Activated B cell treated with CpG ODN at 0.5 μM for 24 hours (primary cell): ENCODE data around the gene PLCH2. TPM values are rescaled to one million over a fixed set of nuclear protein-coding genes. Genes with fewer than 3 reads are reported as not detected.

ENCODE experiments used
- ATAC-seq: fragments of 200-7000 bp; cut with Tn5 transposase; one replicate; pipeline ENCODE4 v1.10.0; 2021; ENCODE audit warnings: low read depth, mild to moderate bottlenecking, moderate library complexity
- CTCF ChIA-PET: fragments of 350-600 bp; sonication (Branson Sonifier 250); formaldehyde crosslinking; loops from one replicate; lab custom pipeline; 2021; ENCODE audit warnings: antibody characterized with exemption; lab: Charles Lee
- POLR2A ChIA-PET: fragments of 350-600 bp; sonication (Branson Sonifier 250); formaldehyde crosslinking; loops from one replicate; lab custom pipeline; 2021; ENCODE audit warnings: antibody characterized with exemption; lab: Charles Lee
- DNase-seq: peaks from one replicate; pipeline ENCODE4 v3.0.0; 2022
- H3K27ac Mint-ChIP-seq: one replicate; pipeline ENCODE4 v1.8.0; 2020; ENCODE audit warnings: mixed read lengths
- H3K27me3 Mint-ChIP-seq: one replicate; pipeline ENCODE4 v1.8.0; 2021; ENCODE audit warnings: mixed read lengths
- H3K36me3 Mint-ChIP-seq: one replicate; pipeline ENCODE4 v1.8.0; 2021; ENCODE audit warnings: low read depth, mixed read lengths
- H3K4me1 Mint-ChIP-seq: one replicate; pipeline ENCODE4 v1.8.0; 2021; ENCODE audit warnings: mixed read lengths
- H3K4me3 Mint-ChIP-seq: one replicate; pipeline ENCODE4 v1.8.0; 2020; ENCODE audit warnings: mild to moderate bottlenecking, mixed read lengths
- H3K9me3 Mint-ChIP-seq: one replicate; pipeline ENCODE4 v1.8.0; 2020; ENCODE audit warnings: mixed read lengths
- CTCF ChIP-seq: fragments of 200-600 bp; IDR thresholded peaks from one replicate; pipeline ENCODE4 v1.8.0; 2022; ENCODE audit warnings: antibody characterized with exemption, mild to moderate bottlenecking
- intact Hi-C: fragments of 100-400 bp; cut with micrococcal nuclease; formaldehyde crosslinking; loops from one replicate; pipeline ENCODE4 v1.15.1; 2024
- total RNA-seq: library from RNA; stranded (reverse); gene quantifications from 2 replicates; pipeline ENCODE4 v1.2.3, GENCODE V29; 2022

The PLCH2 gene
- total RNA-seq, 1 donor from 2014 or later = 6.1 TPM

DNA sequence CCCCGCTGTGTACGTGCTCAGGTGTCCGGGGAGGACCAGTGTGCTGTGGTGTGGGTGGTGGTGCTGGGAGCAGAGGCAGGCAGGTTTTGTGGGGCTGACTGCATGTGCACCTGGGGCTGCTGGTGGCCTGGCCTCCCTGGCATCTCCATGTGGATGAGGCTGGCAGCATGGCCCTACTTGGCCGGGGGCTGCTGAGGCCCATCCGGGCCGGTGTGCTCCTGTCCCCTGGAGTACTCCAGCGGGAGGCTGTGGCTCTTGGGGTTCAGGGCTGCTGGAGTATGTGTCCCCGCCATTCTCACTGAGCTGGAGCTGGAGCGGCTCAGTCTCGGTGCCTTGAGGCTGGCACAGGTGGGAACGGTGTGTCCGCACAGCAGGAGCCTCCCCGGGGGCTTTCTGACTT is 42.9 kb upstream of the PLCH2 start:
- POLR2A ChIA-PET = interaction anchor here (0.6 kb wide), 1 partner anchor 144 kb away, joined by 3 read pairs; no protein-coding TSS in a partner anchor
- Mint-ChIP-seq H3K27ac (no peak overlapping the region), H3K27me3 (peaks cover 3% of the 10 kb centered on the region), H3K9me3 (no peaks in the 10 kb centered on the region), H3K4me3 (no peak overlapping the region), H3K4me1 (peaks cover 2% of the 10 kb centered on the region), H3K36me3 (no peaks in the 10 kb centered on the region)
- no peak for ATAC-seq
- no peak for TF ChIP-seq CTCF
- DNase-seq = no peak
- intact Hi-C loops = no loop called here
- CTCF ChIA-PET = no interaction called here

DNA sequence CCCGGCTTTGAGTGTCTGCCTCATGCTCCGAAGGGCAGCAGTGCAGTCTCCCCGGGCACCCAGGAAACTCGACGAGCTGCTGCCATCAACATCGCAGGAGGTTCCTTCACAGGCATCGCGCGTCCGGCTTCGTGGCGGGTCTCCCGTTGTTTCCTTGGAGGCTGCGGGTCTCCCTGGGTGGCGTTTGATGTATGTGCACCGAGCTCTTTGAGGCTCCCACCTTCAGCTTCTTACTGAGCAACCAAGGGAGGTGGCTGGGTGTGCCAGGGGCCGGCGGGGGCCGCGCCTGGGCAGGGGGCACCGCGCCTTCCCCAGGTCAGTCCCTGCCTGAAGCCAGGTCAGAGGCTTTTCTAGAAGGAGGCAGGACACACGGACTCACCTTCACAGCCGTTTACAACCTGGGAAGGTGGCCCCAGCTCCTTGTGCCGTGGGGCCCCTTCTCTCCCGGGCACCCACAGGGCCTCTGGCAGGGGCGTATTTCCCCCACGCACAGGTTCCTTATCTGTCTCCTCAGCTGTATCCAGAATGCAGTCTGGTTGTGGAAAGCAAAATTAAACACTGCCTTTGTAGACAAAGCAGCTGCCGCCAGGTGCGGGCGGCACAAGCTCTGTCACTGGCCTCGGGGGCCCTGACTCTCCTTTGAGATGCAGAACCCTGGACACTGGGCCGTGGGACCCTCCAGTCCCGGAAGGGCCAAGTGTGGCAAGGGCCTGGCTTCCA is 42.0 kb upstream of the PLCH2 start:
- no peak for ATAC-seq
- peaks cover 2% of the 10 kb centered on the region for H3K4me1 Mint-ChIP-seq
- intact Hi-C loops = no loop called here
- H3K4me3 Mint-ChIP-seq = no peak overlapping the region
- ChIA-PET CTCF (no interaction called here), POLR2A (interaction anchor here (0.6 kb wide), 1 partner anchor 143 kb away, joined by 3 read pairs; no protein-coding TSS in a partner anchor)
- no peaks in the 10 kb centered on the region for H3K9me3 Mint-ChIP-seq
- no peaks in the 10 kb centered on the region for H3K36me3 Mint-ChIP-seq
- no peak for TF ChIP-seq CTCF
- DNase-seq = no peak
- no peak overlapping the region for H3K27ac Mint-ChIP-seq
- peaks cover 3% of the 10 kb centered on the region for H3K27me3 Mint-ChIP-seq

GRCh38 chr1:2435091-2435490 is 41.0 kb upstream of the PLCH2 start:
- no peak overlapping the region for H3K27ac Mint-ChIP-seq
- DNase-seq = no peak
- TF ChIP-seq CTCF = no peak
- no peaks in the 10 kb centered on the region for H3K36me3 Mint-ChIP-seq
- H3K9me3 Mint-ChIP-seq = no peaks in the 10 kb centered on the region
- ATAC-seq = no peak
- H3K4me3 Mint-ChIP-seq = no peak overlapping the region
- no peaks in the 10 kb centered on the region for H3K27me3 Mint-ChIP-seq
- intact Hi-C loops = no loop called here
- ChIA-PET CTCF (no interaction called here), POLR2A (no interaction called here)
- H3K4me1 Mint-ChIP-seq = peaks cover 2% of the 10 kb centered on the region

GRCh38 chr1:2435746-2436355 is 40.2 kb upstream of the PLCH2 start:
- ChIA-PET CTCF (no interaction called here), POLR2A (no interaction called here)
- H3K4me1 Mint-ChIP-seq = peaks cover 2% of the 10 kb centered on the region
- H3K9me3 Mint-ChIP-seq = no peaks in the 10 kb centered on the region
- no peak for TF ChIP-seq CTCF
- H3K27me3 Mint-ChIP-seq = no peaks in the 10 kb centered on the region
- no peak overlapping the region for H3K4me3 Mint-ChIP-seq
- ATAC-seq (no peak), DNase-seq (no peak)
- H3K27ac Mint-ChIP-seq = no peak overlapping the region
- no peaks in the 10 kb centered on the region for H3K36me3 Mint-ChIP-seq
- intact Hi-C loops = no loop called here

DNA sequence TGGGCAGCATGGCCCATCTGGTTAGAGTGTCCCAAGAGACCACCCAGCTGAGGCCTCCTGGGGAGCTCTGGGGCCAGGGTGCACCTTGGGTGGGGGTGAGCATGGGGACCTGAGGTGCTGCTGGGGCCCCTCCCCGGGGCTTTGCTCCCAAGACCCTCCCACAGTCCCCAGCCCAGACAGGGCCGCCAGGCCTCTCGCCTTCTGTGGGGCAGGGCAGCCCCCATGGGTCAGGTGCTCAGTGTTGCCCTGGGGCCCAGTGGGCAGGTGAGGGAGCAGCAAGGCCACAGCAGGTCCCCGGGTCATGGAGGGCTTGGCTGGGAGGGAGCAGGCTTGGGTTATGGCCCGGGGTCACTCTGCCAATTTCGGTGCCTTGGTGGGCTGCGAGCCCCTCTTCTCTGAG is 39.2 kb upstream of the PLCH2 start:
- Mint-ChIP-seq H3K4me1 (peaks cover 2% of the 10 kb centered on the region), H3K27me3 (no peaks in the 10 kb centered on the region), H3K36me3 (no peaks in the 10 kb centered on the region), H3K4me3 (no peak overlapping the region), H3K27ac (no peak overlapping the region), H3K9me3 (no peaks in the 10 kb centered on the region)
- DNase-seq (no peak), ATAC-seq (no peak)
- intact Hi-C loops = no loop called here
- ChIA-PET POLR2A (no interaction called here), CTCF (no interaction called here)
- TF ChIP-seq CTCF = no peak
